Fibroblast of skin of right biceps (primary cell): ENCODE results near the gene TGM1.
"Not testable (repeated sequence)": the region's sequence is repeated elsewhere in the genome, so short reads cannot be mapped to it uniquely, and the experiment has no call there.

Experiments
- DNase-seq: peaks from one replicate; pipeline ENCODE4 v3.0.0-alpha.2; 2013

Gene TGM1

GRCh38 chr14:24203249-24203886 is 59.6 kb downstream of the TGM1 start:
- not testable (repeated sequence) for DNase-seq

- not testable (repeated sequence) for DNase-seq
These were observed 60.4 kb downstream of the TGM1 start for GRCh38 chr14:24202538-24202937.
